OCI-LY7 (cell line): ENCODE measurements around the gene KCNIP1. TPM values are rescaled to one million over a fixed set of nuclear protein-coding genes. Genes with fewer than 3 reads are reported as not detected.

Experiments used
- BruUV-seq: library from RNA; stranded (reverse); fragments of 400-500 nt; replicated peaks from 2 replicates; lab custom pipeline; 2021; lab: Mats Ljungman, UMichigan
- CTCF ChIA-PET: fragments of 300-600 bp; sonication (Branson Sonifier 250); formaldehyde crosslinking; loops from one replicate; lab custom pipeline; 2022; ENCODE audit warnings: antibody characterized with exemption; ENCODE audit not compliant: unreplicated experiment; lab: Charles Lee
- POLR2A ChIA-PET: fragments of 300-600 bp; sonication (Branson Sonifier 250); formaldehyde crosslinking; loops from one replicate; lab custom pipeline; 2022; ENCODE audit warnings: antibody characterized with exemption; lab: Charles Lee
- DNase-seq: peaks from one replicate; pipeline ENCODE4 v3.0.0-alpha.2; 2015; ENCODE audit warnings: low spot score
- H2AFZ ChIP-seq: fragments of 200-600 bp; sonication (generic), shearing (Covaris generic); 2 replicates; pipeline ENCODE4 v1.6.1; 2014; ENCODE audit warnings: mild to moderate bottlenecking, antibody characterized with exemption, low read length, moderate library complexity
- H3K27ac ChIP-seq: fragments of 200-600 bp; sonication (generic); 2 replicates; pipeline ENCODE4 v1.5.1; 2014; ENCODE audit warnings: mixed run types, low read depth, mild to moderate bottlenecking, moderate library complexity, low read length, inconsistent platforms; ENCODE audit not compliant: poor library complexity, severe bottlenecking
- H3K36me3 ChIP-seq: fragments of 200-600 bp; sonication (generic); 2 replicates; pipeline ENCODE4 v1.6.1; 2014; ENCODE audit warnings: mild to moderate bottlenecking, antibody characterized with exemption, low read length, moderate library complexity, mixed read lengths; ENCODE audit not compliant: insufficient read depth
- H3K4me1 ChIP-seq: fragments of 200-600 bp; sonication (generic); 2 replicates; pipeline ENCODE4 v1.5.1; 2014; ENCODE audit warnings: mild to moderate bottlenecking, low read length; ENCODE audit not compliant: insufficient read depth, poor library complexity, severe bottlenecking
- H3K4me2 ChIP-seq: fragments of 200-600 bp; sonication (generic); 2 replicates; pipeline ENCODE4 v1.6.1; 2014; ENCODE audit warnings: mild to moderate bottlenecking, low read length
- H3K4me3 ChIP-seq: fragments of 200-600 bp; sonication (generic); 2 replicates; pipeline ENCODE4 v1.5.1; 2014; ENCODE audit warnings: mild to moderate bottlenecking, low read depth, low read length; ENCODE audit not compliant: poor library complexity, severe bottlenecking
- H3K79me2 ChIP-seq: fragments of 200-600 bp; sonication (generic); 2 replicates; pipeline ENCODE4 v1.6.1; 2016; ENCODE audit warnings: low read depth, mild to moderate bottlenecking, low read length, moderate library complexity, mixed read lengths; ENCODE audit not compliant: insufficient read depth
- H3K9me2 ChIP-seq: fragments of 200-600 bp; sonication (generic); 2 replicates; pipeline ENCODE4 v1.6.1; 2016; ENCODE audit warnings: mild to moderate bottlenecking, low read length, mixed read lengths; ENCODE audit not compliant: insufficient read depth
- H3K9me3 ChIP-seq: fragments of 200-600 bp; sonication (generic); 2 replicates; pipeline ENCODE4 v1.6.1; 2014; ENCODE audit warnings: mild to moderate bottlenecking, mixed run types, low read length, mixed read lengths
- H4K20me1 ChIP-seq: fragments of 200-600 bp; sonication (generic); 2 replicates; pipeline ENCODE4 v1.6.1; 2014; ENCODE audit warnings: mild to moderate bottlenecking, antibody characterized with exemption, low read length, moderate library complexity, mixed read lengths; ENCODE audit not compliant: insufficient read depth
- CTCF ChIP-seq: fragments of 200-600 bp; sonication (generic); conservative IDR thresholded peaks from 2 replicates; pipeline ENCODE4 v1.5.1; 2014; ENCODE audit warnings: mild to moderate bottlenecking, antibody characterized with exemption, low read length, moderate library complexity, mixed read lengths
- EZH2phosphoT487 ChIP-seq: fragments of 200-600 bp; sonication (generic); IDR thresholded peaks from 2 replicates; pipeline ENCODE4 v1.6.1; 2018; ENCODE audit warnings: low read depth, borderline replicate concordance, mild to moderate bottlenecking, mixed run types, antibody characterized with exemption, low read length, moderate library complexity, mixed read lengths
- intact Hi-C: fragments of 100-400 bp; cut with micrococcal nuclease; formaldehyde crosslinking; loops from one replicate; pipeline ENCODE4 v1.10.0; 2022; ENCODE audit not compliant: unreplicated experiment
- total RNA-seq, 2 experiments: library from RNA; depleted of rRNA in 1 of 2; stranded (reverse); fragments of >200 nt in 1 of 2; shearing (Covaris generic) in 1 of 2; gene quantifications; 2 replicates each; pipeline ENCODE4 v1.2.3, GENCODE V29; 2014 to 2022

The KCNIP1 gene
- total RNA-seq, 2 experiments from 2014 or later: not detected

- Histone ChIP-seq H3K79me2 (no peaks in the 10 kb centered on the region), H3K9me3 (no peaks in the 10 kb centered on the region), H2AFZ (no peak overlapping the region), H3K4me3 (no peak overlapping the region), H3K4me1 (no peaks in the 10 kb centered on the region), H3K9me2 (no peaks in the 10 kb centered on the region), H3K27ac (no peak overlapping the region), H3K4me2 (no peak overlapping the region), H4K20me1 (no peaks in the 10 kb centered on the region), H3K36me3 (no peaks in the 10 kb centered on the region)
- ChIA-PET POLR2A (no interaction called here), CTCF (no interaction called here)
- DNase-seq: no peak
- TF ChIP-seq CTCF (no peak), EZH2phosphoT487 (no peak)
- BruUV-seq: no TSS peak
- intact Hi-C loops: no loop called here
Observed at GRCh38 chr5:170562875-170563228, 59.0 kb downstream of the KCNIP1 start.

GRCh38 chr5:170563824-170564567 lies 60.2 kb downstream of the KCNIP1 start:
- no peak for DNase-seq
- no peak overlapping the region for H2AFZ ChIP-seq
- intact Hi-C loops: no loop called here
- no peaks in the 10 kb centered on the region for H3K9me3 ChIP-seq
- ChIA-PET POLR2A (no interaction called here), CTCF (no interaction called here)
- no peaks in the 10 kb centered on the region for H3K79me2 ChIP-seq
- TF ChIP-seq CTCF (no peak), EZH2phosphoT487 (no peak)
- no peaks in the 10 kb centered on the region for H4K20me1 ChIP-seq
- H3K36me3 ChIP-seq: no peaks in the 10 kb centered on the region
- no peaks in the 10 kb centered on the region for H3K9me2 ChIP-seq
- H3K4me1 ChIP-seq: no peaks in the 10 kb centered on the region
- no TSS peak for BruUV-seq
- no peak overlapping the region for H3K4me2 ChIP-seq
- no peak overlapping the region for H3K4me3 ChIP-seq
- H3K27ac ChIP-seq: no peak overlapping the region

- Histone ChIP-seq H4K20me1 (no peaks in the 10 kb centered on the region), H3K4me3 (no peak overlapping the region), H3K79me2 (no peaks in the 10 kb centered on the region), H2AFZ (no peak overlapping the region), H3K27ac (no peak overlapping the region), H3K4me2 (no peak overlapping the region), H3K9me2 (no peaks in the 10 kb centered on the region), H3K36me3 (no peaks in the 10 kb centered on the region), H3K4me1 (no peaks in the 10 kb centered on the region), H3K9me3 (no peaks in the 10 kb centered on the region)
- POLR2A ChIA-PET: no interaction called here
- BruUV-seq: no TSS peak
- DNase-seq: no peak
- CTCF ChIA-PET: no interaction called here
- intact Hi-C loops: no loop called here
- TF ChIP-seq CTCF (no peak), EZH2phosphoT487 (no peak)
Observed at GRCh38 chr5:170565072-170565471, 61.3 kb downstream of the KCNIP1 start.
